Lower leg skin (tissue), 3 donors: ENCODE data around the gene SPEG.
A peak's percentile ranks its signal among the peaks of the same experiment; 100 is the strongest.

Experiments used
- POLR2A ChIP-seq, 2 donors: fragments of 450-650 bp; IDR thresholded peaks; one replicate each; pipeline ENCODE4 v1.6.1; 2016 to 2017; ENCODE audit warnings: antibody characterized with exemption in 2 of 2, mild to moderate bottlenecking in 1 of 2, moderate library complexity in 1 of 2
- TF ChIP-seq, protein P1 (sequence below), 3 donors: fragments of 450-650 bp; IDR thresholded peaks; one replicate each; pipeline ENCODE4 v1.5.1; 2016; ENCODE audit warnings: antibody characterized with exemption in 3 of 3, mild to moderate bottlenecking in 3 of 3, moderate library complexity in 2 of 3

DNA sequence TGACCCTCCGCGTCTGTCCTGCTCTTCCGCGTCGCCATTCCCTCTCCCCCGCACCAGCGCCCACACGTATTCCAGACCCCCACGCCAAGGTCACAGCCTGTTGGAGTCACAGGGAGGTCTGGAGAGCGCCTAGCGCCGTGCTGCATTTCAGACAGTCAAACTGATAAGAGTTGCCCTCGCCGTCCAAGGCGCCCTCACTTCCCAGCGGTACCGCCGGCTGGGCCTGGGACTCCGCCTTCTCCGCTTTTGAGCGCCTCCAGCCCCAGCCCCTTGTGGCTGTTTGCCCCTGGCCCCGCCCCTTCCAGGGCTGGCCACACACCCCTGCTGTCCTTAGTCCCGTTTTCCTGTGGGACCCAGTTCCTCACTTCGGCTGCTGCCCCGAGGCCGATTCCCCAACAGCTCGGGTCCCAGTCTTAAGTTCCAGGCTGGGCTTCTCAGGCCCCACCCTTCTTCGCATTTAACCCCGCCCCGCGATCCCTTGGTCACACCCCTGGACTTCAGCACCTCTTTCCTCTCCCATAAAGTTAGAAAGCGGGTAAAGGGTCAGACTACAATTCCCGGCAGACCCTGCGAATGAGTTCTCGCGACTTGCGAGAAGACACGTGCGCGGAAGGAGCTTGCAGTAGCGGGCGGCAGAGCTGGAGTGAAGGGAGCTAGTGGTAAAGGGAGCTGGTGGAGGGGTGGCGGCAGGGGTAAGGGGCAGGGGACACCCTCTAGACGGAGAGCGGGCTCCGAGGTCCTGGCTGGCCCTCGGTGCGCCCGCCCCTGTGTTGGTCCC is 63.8 kb downstream of the SPEG start, which contains the start of gene GMPPA:
- TF ChIP-seq, protein P1, sequence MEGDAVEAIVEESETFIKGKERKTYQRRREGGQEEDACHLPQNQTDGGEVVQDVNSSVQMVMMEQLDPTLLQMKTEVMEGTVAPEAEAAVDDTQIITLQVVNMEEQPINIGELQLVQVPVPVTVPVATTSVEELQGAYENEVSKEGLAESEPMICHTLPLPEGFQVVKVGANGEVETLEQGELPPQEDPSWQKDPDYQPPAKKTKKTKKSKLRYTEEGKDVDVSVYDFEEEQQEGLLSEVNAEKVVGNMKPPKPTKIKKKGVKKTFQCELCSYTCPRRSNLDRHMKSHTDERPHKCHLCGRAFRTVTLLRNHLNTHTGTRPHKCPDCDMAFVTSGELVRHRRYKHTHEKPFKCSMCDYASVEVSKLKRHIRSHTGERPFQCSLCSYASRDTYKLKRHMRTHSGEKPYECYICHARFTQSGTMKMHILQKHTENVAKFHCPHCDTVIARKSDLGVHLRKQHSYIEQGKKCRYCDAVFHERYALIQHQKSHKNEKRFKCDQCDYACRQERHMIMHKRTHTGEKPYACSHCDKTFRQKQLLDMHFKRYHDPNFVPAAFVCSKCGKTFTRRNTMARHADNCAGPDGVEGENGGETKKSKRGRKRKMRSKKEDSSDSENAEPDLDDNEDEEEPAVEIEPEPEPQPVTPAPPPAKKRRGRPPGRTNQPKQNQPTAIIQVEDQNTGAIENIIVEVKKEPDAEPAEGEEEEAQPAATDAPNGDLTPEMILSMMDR (IDR thresholded peaks at IDR 0.05) = no peak
- TF ChIP-seq POLR2A (IDR thresholded peaks at IDR 0.05) = peak in 1 of 2 donors; percentile 3
